NCI-H226 (cell line): ENCODE results near the gene CHMP6.
A peak's percentile ranks its signal among the peaks of the same experiment; 100 is the strongest.

Experiments used
- DNase-seq: peaks from one replicate; pipeline ENCODE4 v3.0.0-alpha.2; 2015

The CHMP6 gene

DNA sequence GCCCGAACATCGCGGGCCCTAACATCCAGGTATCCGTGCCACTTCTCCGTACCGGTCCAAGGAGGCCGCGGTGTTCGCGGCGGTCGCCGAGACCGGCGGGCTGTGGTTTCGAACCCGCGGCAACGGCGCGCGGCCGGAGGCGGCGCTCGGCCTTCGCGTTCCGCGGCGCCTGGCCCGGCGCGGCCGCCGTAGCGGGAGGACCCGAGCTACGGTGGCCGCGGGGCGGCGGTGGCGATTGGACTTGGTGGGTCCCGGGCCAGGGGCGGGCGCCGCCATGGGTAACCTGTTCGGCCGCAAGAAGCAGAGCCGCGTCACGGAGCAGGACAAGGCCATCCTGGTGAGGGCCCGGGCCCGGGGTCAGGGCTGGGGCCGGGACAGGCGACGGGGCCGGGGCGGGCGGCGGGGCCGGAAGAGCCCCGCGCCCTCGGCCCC lies at the start of gene CHMP6:
CHMP6 (plus strand) TSS at position 197 of the 432 bp plus-strand sequence; CDS start at position 275, 78 bp downstream.
- peak; percentile 77 for DNase-seq

DNA sequence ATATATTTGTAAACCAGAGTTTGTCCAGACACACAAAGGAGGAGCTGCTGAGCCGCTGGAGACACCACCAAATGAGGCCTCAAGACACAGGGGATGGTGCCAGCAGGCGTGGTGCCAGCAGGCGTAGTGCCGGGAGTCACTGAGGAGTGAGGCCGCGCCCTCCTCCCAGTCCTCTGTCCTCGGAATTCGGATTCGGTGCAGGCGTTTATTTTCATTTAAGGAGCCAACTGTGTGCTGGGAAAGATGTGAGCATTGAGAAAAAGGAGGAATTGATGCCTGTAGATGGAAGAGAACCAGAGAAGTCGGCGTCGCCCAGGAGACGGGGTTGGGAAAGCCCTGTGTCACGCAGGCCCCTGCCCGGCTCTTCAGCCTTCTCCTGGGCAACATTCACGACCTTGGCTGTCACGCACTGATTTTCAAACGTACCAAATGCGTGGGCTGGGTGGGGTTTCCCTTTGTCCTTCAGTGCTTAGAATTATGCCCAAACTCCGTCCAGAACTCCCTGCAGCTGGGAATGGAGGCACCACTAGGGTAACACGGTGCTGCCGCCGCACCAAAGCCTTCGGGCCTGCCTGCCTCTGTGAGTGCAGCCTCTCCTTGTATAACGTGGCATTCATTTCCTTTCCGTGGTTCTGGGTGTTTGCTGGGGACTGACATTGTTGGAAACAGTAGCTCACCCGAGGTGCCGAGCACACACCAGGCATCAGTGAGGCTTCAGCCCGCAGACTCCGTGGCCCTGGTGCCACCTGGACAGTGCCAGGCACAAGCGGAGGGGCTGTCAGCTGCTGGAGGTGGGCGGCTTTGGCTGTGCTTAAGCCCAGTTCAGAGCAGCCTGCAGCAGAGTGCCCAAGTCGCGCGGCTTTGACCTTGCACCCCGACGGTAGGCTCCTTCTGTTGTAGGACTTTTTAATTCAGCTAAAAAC lies 49.0 kb upstream of the CHMP6 start:
- no peak for DNase-seq

DNA sequence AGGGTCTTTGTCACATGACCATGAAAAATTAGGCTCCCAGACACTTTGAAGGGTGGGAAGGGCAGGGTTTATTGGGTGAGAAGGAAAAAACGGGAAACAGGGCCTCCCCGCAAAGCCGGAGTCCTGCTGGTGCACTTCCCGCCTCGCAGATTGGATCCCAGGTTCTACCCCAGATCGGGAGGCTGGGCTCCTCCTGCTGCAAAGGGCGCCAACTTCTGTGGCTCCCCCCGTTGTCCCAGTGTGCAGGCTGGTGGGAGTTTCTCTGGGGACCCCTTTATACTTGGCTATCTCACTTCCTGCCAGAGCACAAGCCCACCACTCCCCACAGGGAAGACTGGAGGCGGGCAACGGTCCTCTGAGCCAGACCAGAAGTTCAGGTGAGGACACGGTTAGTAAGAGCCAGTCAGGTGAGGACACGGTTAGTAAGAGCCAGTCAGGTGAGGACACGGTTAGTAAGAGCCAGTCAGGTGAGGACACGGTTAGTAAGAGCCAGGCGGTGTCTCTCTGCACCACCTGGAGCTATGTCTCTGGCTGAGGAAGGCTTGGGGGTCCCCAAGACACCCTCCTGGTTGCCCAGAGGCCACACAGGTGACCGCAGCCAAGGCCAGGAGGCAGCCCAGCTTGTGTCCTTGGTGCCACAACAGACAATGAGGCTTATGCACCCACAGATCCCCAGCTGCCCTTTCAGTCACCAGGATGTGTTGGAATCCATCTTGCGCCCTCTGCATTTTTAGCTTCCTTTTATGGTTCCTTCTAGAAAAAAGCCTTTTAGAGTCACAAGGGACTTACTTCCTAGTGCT lies 48.1 kb upstream of the CHMP6 start:
- DNase-seq: no peak

DNA sequence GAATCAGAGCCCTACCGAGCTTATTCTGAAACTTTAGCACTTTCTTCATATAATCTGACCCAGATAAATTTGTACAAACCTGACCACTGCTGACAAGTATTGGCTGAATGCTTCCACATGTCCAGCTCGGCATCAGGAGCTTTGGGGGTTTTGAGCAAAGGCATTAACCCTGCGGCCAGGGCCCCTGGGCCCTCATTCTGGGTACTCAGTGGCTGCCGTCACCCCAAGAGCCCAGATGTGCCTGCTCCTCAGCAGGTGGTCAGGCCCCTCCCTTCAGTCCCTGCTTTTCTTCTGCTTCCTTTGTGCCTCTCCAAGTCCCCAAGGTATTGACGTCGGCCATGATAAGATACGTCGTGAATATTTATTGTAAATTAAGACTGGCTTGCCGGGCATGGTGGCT lies 47.3 kb upstream of the CHMP6 start:
- no peak for DNase-seq

DNA sequence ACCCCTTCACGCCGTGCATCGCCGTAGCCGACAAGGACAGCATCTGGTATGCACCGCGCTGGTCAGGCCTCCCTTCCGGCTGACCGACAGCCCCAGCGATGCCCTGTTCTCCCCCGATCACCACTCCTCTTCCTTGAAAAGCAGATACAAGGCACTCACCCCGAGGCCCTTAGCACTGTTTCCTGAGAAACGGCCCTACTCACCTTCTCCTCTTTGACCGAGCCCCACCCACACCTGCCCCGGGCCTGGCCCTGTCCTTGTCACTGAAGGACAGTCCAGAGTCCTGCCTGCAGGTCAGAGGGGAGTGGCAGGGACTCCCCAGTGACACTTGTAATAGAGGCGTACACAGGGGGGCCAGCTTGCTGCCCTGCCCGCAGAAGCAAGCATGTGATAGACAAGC lies 45.9 kb upstream of the CHMP6 start:
- DNase-seq: no peak

DNA sequence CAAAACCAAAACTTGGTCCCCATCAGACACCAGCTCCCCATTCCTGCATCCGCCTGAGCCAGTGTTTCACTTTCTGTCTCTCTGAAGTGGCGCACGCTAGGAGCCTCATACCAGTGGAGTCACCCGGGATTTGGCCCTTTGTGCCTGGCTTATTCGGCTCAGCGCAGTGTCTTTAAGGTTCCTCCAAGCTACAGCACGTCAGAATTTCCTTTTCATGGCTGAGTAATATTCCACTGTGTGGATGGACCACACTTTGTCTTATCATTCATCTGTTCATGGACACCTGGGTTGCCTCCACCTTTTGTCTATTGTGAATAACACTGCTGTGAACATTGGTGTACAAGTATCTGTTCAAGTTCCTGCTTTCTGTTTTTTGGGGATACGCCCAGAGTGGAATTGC lies 45.2 kb upstream of the CHMP6 start:
- DNase-seq: no peak

DNA sequence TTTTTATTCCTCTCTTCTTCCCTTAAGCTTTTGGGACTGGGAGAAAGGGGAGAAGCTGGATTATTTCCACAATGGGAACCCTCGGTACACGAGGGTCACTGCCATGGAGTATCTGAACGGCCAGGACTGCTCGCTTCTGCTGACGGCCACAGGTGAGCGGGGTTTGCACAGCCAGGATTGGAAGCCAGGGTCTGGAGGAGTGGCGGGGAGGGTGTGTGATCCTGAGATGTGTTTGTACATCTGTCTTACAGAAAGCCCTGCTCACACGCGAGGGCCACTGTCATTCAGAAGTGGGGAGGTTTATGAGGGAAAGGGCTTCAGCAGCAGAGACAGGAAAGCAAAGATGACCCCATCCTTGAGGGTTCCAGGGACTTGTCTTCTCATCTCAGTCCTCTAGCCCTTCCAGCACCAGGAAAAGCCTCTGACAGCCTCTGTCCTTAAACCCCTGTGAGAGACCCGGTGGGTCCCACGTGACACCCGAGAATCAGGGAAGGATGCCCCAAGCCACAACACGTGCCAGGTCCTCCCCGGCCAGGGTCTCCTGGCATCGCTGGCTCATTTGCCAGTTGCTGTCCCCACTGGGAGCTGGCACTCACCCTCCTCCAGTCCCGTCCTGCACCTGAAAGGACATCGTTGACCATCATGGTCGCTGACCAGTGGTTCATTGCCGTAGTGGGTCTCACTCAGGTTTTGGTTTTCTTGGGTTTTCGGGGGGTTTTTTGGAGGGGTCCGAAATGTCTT lies 44.3 kb upstream of the CHMP6 start:
- no peak for DNase-seq

DNA sequence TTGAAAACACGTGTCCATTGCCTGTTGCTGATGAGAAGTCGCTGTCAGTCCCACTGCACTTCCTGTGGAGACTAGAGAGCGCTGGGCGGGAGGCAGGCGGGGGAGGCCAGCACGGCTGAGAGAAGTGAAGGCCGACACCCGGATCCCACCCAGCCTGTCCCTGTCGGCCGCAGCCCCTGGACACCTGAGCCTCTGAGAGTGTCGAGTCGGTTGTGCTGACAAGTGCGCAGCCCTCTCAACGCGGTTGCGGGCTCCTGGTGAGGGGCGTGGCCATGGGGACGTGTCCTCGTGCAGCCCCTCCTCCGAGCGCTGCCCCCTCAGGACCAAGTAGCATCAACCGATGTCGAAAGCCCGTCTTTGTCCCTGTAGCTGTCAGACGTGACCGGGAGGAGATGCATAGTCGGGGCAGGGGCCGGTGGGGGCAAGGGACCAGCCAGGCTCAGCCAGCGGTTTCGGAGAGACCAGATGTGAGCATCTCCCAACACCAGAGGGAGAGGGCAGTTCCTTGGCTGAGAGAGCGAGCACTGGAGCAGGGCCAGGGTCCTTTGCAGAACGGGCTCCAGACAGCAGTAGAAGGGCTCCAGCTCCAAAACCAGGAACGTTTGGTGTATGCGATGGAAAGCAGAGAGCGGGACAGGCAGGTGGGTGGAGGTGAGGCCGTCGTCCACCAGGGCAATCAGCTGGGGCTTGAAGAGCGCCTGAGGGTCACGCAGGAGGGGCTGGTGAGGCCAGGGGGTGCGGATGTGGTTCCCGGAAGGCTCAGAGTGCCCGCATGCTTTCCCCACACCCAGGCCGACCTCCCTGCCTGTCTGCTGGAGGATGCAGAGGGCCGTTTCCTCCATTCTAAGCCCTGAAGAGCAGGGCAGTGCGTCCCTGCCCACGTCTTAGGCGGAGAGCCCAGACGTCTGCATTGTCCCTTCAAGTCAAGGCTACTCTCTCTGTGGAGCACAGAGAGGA lies 43.3 kb upstream of the CHMP6 start:
- no peak for DNase-seq

DNA sequence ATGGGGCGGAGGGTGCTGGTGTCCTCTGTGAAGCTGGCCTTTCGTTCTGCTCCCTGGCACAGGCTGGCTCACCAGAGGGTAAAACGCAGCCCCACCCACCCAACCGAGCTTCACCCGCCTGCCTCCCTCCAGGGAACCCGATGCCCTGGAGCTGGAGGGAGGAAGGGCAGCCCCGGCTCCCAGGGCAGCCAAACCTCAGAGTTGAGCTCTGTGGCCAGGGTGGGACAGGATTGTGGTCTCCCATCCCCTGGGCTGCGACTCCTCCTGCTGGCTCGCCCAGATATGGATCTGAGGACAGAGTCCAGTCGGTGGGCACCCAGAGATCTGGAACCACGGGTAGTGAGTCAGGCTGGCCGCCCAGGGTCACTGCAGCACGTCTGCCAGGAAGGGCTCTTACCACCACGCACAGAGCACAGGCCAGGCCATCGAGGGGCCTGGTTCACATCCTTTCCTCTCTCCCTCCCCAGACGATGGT lies 42.6 kb upstream of the CHMP6 start:
- no peak for DNase-seq

DNA sequence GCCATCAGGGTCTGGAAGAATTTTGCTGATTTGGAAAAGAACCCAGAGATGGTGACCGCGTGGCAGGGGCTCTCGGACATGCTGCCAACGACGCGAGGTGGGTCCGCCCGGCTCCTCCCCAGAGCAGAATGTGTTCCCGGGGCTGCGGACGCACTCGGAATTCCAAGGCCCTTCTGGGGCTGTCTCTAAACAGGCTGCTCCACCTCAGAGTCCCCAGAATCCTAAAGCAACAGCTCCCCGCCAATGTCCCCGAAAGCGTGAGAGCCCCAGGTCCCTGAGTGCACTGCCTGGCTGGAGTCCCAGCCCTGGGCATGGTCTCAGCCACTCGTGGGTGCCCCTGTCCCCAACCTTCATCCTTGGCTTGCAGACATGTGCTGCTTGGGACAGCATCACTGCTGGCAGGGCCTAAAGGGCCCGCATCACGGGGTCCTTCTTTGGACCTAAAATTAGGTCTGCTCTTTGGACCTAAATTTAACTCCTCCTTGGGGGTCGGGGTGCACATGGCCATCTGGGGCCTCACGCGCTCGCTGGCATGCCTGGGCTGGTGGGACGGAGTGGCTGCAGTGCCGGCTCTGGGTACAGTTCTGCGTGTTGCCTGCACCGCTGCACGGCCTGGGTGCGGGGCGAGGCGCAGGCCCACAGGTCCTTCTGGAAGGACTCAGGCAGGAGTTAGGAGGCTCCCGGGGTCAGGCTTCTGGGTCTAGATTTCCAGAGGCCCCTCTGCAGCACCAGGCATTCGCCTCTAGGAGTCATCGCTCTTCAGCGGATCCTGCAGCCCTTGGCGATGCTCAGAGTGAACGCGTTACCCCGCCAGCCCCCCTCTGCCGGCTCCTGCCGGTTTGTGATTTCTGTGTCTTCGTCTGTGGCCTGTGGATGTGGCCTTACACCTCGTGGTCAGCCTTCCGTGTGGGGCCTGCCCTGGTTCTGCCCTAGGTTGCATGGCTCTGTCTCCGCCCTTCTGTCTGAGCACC lies 41.9 kb upstream of the CHMP6 start:
- DNase-seq: no peak

DNA sequence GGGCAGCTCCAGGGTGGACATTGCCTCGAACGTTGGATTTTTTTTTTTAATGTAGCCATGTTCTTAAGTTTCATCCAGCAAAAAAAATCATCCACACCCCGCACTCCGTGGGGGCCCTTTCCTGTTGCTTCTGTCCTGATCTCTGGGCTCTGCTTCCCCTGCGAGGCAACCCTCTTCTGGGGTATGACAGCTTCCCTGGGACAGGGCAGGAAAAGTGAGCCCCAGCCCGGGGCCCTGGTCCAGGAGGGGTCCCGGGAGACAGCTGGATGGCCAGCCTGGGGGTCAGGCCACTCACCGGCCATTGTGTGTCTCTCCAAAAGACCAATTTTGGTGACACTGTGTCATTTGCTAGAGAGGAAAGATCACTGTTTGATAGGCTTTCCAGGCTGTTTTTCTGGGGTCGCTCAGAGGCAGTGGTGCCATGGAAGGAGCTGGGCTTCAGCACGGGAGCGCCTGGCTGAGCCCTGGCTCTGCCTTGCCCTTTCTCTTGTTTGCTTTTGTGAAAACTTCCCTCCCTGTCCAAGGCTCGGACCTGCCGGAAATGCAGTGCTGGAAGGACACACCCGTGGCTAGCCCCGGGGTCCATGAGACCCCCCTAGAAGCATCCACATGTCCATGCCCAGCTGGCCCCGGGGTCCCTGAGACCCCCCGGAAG lies 41.0 kb upstream of the CHMP6 start:
- DNase-seq: no peak

DNA sequence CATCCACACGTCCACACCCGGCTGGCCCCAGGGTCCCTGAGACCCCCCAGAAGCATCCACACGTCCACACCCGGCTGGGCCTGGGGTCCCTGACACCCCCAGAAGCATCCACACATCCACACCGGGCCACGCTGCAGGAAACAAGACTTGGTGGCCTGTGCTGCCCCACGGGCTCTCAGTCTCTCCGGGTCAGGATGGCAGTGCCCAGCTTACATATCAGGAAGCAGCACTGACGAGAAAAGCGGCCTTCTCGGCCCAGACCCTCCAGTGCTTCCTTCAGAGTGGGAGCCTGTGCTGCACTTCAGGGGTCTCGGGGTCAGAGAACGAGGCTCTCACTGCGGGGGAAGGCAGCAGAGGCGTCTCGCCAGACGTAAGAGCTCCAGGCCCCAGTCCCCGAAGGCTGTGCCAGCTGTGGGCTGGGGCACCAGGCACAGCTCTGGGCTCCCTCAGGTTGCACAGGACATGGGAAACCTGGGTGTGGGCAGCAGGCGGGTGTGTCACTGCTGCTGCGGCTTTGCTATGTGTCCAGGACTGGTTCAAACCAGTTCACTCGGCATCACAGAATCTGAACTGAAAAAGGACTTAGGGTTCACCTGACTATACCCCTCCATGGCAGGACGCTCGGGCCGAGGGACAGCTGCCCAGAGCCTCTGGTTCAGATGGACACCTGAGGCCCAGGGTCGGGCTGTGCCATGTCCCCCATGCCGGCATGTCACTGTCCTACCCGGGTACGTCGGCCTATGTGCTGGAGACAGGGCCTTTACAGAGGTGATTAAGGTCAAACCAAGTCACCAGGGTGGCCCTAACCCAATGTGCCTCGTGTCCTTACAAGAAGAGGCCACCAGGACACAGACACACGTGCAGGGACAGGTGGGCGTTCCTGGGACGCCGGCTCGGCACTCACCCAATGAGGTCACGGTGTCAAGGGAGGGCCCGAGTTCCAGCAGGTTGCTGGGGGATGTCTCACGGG lies 40.2 kb upstream of the CHMP6 start:
- no peak for DNase-seq

DNA sequence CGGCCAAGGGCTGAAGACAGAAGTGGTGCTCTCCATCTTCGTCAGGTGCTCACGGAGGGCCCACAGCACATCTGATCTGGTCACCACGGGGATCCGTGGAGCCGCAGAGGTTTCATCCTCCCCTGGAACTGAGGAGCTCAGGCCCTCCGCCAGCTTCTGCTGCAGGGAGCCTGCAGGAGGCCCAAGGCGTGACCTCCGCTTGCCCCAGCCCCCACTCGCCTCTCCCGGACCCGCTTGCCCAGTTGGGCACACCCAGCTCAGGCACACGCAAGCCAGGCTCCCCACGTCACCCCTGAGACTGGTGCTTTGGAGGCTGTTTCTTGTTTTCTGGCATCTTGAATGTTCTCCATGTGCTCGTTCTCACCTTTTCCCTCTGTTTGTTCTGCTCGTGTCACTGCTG lies 39.4 kb upstream of the CHMP6 start:
- no peak for DNase-seq

DNA sequence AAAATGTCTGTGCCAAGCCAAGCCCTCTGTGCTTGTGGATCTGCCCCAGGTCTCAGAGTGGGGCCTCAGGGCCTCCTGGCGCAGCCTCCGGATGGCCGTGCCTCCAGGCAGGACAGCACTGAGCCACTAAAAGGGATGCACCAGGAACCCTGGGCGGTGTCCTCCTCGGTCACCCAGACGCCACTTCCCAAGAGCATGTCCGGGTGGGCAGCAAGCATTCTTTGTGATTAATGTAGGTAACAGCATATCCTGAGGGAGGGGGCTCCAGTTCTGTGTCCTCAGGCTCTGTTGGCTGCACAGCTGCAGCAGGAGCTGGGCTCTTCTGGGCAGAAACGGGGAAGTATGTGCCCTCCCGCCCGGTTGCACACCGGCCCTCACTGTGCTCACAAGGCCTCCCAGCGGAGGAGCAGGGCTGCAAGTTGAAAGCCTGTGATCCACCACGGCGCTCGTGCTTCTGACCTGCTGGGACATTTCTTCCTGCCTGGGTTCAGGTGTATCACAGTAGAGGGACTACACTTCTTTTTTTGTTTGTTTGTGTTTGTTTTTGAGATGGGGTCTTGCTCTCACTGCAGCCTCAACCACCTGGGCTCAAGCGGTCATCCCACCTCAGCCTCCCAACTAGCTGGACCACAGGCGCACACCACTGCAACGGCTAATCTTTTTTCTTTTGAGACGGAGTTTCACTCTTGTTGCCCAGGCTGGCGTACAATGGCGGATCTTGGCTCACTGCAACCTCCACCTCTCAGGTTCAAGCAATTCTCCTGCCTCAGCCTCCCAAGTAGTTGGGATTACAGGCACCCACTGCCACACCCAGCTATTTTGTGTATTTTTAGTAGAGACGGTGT lies 37.9 kb upstream of the CHMP6 start:
- no peak for DNase-seq

DNA sequence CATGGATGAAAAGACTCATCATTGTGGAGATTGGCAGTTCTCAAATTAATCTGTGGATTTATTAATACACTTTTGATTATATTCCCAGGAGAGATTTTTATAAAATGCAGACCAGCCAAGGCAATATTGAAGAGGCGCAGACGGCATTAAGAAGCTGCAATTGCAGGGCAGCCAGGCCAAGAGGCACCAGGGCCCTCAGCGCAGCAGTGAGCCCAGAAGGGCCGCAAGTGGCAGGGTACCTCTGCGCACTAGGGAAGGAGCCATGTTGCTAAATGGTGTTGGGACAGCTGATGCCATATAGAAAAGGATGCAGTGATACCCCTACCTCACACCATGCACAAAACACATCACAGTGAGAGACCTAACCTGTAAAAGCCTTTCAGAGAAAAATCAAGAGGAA lies 36.6 kb upstream of the CHMP6 start:
- no peak for DNase-seq

DNA sequence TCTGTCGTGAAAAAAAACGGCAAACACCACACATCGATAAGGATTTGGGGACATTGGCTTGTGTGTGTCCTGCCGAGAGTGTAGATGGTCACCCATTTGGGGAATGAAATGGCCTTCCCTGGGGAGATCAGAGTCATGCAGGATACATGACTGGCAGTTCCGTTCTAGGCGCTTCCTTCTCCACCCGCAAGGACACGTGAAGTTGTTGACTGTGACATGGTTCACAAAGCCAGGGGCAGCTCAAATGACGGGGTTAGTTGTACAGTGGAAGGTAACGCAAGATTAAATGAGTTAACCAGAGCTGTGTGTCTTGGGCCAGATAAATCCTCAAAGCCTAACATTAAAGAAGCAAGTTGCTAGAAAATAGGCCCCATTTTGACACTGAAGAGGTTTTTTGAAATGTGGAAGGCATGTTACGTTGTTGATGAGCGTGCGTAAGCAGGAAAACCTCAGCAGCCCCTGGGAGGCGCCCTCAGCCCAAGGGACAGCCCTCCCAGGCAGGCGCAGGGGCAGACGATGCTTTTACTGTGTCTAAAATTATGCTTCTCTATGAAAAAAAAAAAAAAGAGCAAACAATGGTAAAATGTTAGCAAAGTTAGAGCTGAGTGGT lies 35.9 kb upstream of the CHMP6 start:
- no peak for DNase-seq
